Breast epithelium (tissue), 3 donors: Measurements from ENCODE around the gene MAP3K7.

Experiments used
- CTCF ChIP-seq, 3 donors: fragments of 450-650 bp; IDR thresholded peaks; one replicate each; pipeline ENCODE4 v1.5.1; 2016 to 2017; ENCODE audit warnings: antibody characterized with exemption in 3 of 3, mild to moderate bottlenecking in 3 of 3, moderate library complexity in 3 of 3
- POLR2A ChIP-seq: fragments of 450-650 bp; IDR thresholded peaks from one replicate; pipeline ENCODE4 v1.6.1; 2016; ENCODE audit warnings: antibody characterized with exemption, mild to moderate bottlenecking, moderate library complexity
- POLR2AphosphoS5 ChIP-seq, 3 donors: sonication (generic); formaldehyde crosslinking; IDR thresholded peaks; one replicate each; pipeline ENCODE4 v1.6.1; 2017; ENCODE audit warnings: antibody characterized with exemption in 3 of 3

- TF ChIP-seq CTCF (IDR thresholded peaks at IDR 0.05) (no peak), POLR2AphosphoS5 (IDR thresholded peaks at IDR 0.05) (no peak), POLR2A (no peak)
Observed at GRCh38 chr6:90521955-90522354, 64.9 kb downstream of the MAP3K7 start.
